H9 (cell line): ENCODE data around the gene CSTF1. TPM values are rescaled to one million over a fixed set of nuclear protein-coding genes. Genes with fewer than 3 reads are reported as not detected.

Experiments
- DNase-seq: peaks from one replicate; pipeline ENCODE4 v3.0.0-alpha.2; 2017
- H2AFZ ChIP-seq: one replicate; pipeline ENCODE4 v1.6.1; 2013; ENCODE audit warnings: mild to moderate bottlenecking, low read length, control low read depth, moderate library complexity
- H2AK5ac ChIP-seq: 2 replicates; pipeline ENCODE4 v1.6.1; 2013; ENCODE audit warnings: low read length, control low read depth, mixed read lengths; ENCODE audit not compliant: insufficient read length
- H2BK120ac ChIP-seq: one replicate; pipeline ENCODE4 v1.6.1; 2013; ENCODE audit warnings: low read depth, mild to moderate bottlenecking, low read length, control low read depth, inconsistent platforms; ENCODE audit not compliant: poor library complexity, severe bottlenecking
- H2BK12ac ChIP-seq: 2 replicates; pipeline ENCODE4 v1.6.1; 2013; ENCODE audit warnings: low read length, control low read depth, mixed read lengths, low read depth; ENCODE audit not compliant: insufficient read length
- H2BK15ac ChIP-seq: 2 replicates; pipeline ENCODE4 v1.6.1; 2013; ENCODE audit warnings: low read depth, low read length, control low read depth
- H2BK20ac ChIP-seq: one replicate; pipeline ENCODE4 v1.6.1; 2013; ENCODE audit warnings: low read depth, mild to moderate bottlenecking, low read length, control low read depth, inconsistent platforms; ENCODE audit not compliant: poor library complexity, severe bottlenecking
- H2BK5ac ChIP-seq: 2 replicates; pipeline ENCODE4 v1.6.1; 2013; ENCODE audit warnings: low read length, control low read depth, mixed read lengths; ENCODE audit not compliant: insufficient read length
- H3K14ac ChIP-seq: 2 replicates; pipeline ENCODE4 v1.6.1; 2013; ENCODE audit warnings: low read length, control low read depth; ENCODE audit not compliant: insufficient read depth
- H3K18ac ChIP-seq: 2 replicates; pipeline ENCODE4 v1.6.1; 2013; ENCODE audit warnings: low read depth, mild to moderate bottlenecking, mixed read lengths, low read length, control low read depth; ENCODE audit not compliant: insufficient read length
- H3K23ac ChIP-seq: 2 replicates; pipeline ENCODE4 v1.6.1; 2013; ENCODE audit warnings: low read length, control low read depth, mixed read lengths, low read depth; ENCODE audit not compliant: insufficient read length
- H3K23me2 ChIP-seq: 2 replicates; pipeline ENCODE4 v1.6.1; 2013; ENCODE audit warnings: low read depth, mild to moderate bottlenecking, mixed read lengths, low read length, control low read depth; ENCODE audit not compliant: insufficient read length, poor library complexity, severe bottlenecking
- H3K27ac ChIP-seq: 2 replicates; pipeline ENCODE4 v1.5.1; 2013; ENCODE audit warnings: low read length, control low read depth, mixed read lengths, low read depth; ENCODE audit not compliant: insufficient read length
- H3K27me3 ChIP-seq: 2 replicates; pipeline ENCODE4 v1.6.1; 2013; ENCODE audit warnings: low read length, control low read depth, inconsistent platforms; ENCODE audit not compliant: insufficient read depth
- H3K4ac ChIP-seq: 2 replicates; pipeline ENCODE4 v1.6.1; 2013; ENCODE audit warnings: low read depth, mild to moderate bottlenecking, control low read depth, inconsistent platforms, low read length, moderate library complexity
- H3K4me1 ChIP-seq: 2 replicates; pipeline ENCODE4 v1.6.1; 2013; ENCODE audit warnings: low read length, control low read depth, inconsistent platforms; ENCODE audit not compliant: insufficient read depth
- H3K4me2 ChIP-seq: 2 replicates; pipeline ENCODE4 v1.6.1; 2013; ENCODE audit warnings: low read length, control low read depth, mixed read lengths; ENCODE audit not compliant: insufficient read length, insufficient read depth
- H3K56ac ChIP-seq: 2 replicates; pipeline ENCODE4 v1.6.1; 2013; ENCODE audit warnings: low read depth, mild to moderate bottlenecking, mixed read lengths, low read length, control low read depth; ENCODE audit not compliant: insufficient read length
- H3K79me1 ChIP-seq: 2 replicates; pipeline ENCODE4 v1.6.1; 2013; ENCODE audit warnings: low read depth, mild to moderate bottlenecking, moderate library complexity, low read length, control low read depth, inconsistent platforms; ENCODE audit not compliant: insufficient read depth, poor library complexity, severe bottlenecking
- H3K79me2 ChIP-seq: 2 replicates; pipeline ENCODE4 v1.6.1; 2013; ENCODE audit warnings: low read length, control low read depth, inconsistent platforms; ENCODE audit not compliant: insufficient read depth
- H3K9ac ChIP-seq: 2 replicates; pipeline ENCODE4 v1.6.1; 2013; ENCODE audit warnings: low read length, control low read depth, mixed read lengths; ENCODE audit not compliant: insufficient read length; ENCODE audit errors: extremely low read depth
- H3K9me3 ChIP-seq: one replicate; pipeline ENCODE4 v1.6.1; 2013; ENCODE audit warnings: low read depth, low read length, inconsistent platforms; ENCODE audit not compliant: control insufficient read depth
- H3T11ph ChIP-seq: one replicate; pipeline ENCODE4 v1.6.1; 2013; ENCODE audit warnings: mild to moderate bottlenecking, low read length, control low read depth, inconsistent platforms
- H4K20me1 ChIP-seq: one replicate; pipeline ENCODE4 v1.6.1; 2013; ENCODE audit not compliant: control insufficient read depth, insufficient read length, insufficient read depth
- H4K5ac ChIP-seq: 2 replicates; pipeline ENCODE4 v1.6.1; 2013; ENCODE audit warnings: low read depth, mild to moderate bottlenecking, mixed read lengths, low read length, control low read depth; ENCODE audit not compliant: insufficient read length
- H4K8ac ChIP-seq: replicated peaks from 2 replicates; pipeline ENCODE4 v1.6.1; 2013; ENCODE audit warnings: low read length, control low read depth, mixed read lengths, low read depth; ENCODE audit not compliant: insufficient read length
- H4K91ac ChIP-seq: 2 replicates; pipeline ENCODE4 v1.6.1; 2013; ENCODE audit warnings: low read depth, mild to moderate bottlenecking, moderate library complexity, mixed read lengths, low read length, control low read depth; ENCODE audit not compliant: insufficient read length
- H3K27ac Mint-ChIP-seq, 3 experiments: 2 replicates in 2 of 3; 3 replicates in 1 of 3; pipeline ENCODE4 v1.8.0; 2020 to 2021; ENCODE audit warnings: mixed read lengths in 3 of 3, mild to moderate bottlenecking in 1 of 3, moderate library complexity in 1 of 3
- H3K27me3 Mint-ChIP-seq: 2 replicates; pipeline ENCODE4 v1.8.0; 2021; ENCODE audit warnings: low read depth, mild to moderate bottlenecking, moderate library complexity, mixed read lengths
- H3K36me3 Mint-ChIP-seq, 3 experiments: 2 replicates in 2 of 3; 3 replicates in 1 of 3; pipeline ENCODE4 v1.8.0; 2020 to 2021; ENCODE audit warnings: low read depth in 3 of 3, mixed read lengths in 3 of 3; ENCODE audit not compliant: insufficient read depth in 1 of 3
- H3K4me1 Mint-ChIP-seq, 2 experiments: 2 replicates each; pipeline ENCODE4 v1.8.0; 2020; ENCODE audit warnings: mixed read lengths in 2 of 2
- H3K4me3 Mint-ChIP-seq, 2 experiments: 2 replicates in 1 of 2; 3 replicates in 1 of 2; pipeline ENCODE4 v1.8.0; 2020 to 2021; ENCODE audit warnings: mild to moderate bottlenecking in 2 of 2, mixed read lengths in 2 of 2, moderate library complexity in 1 of 2
- H3K9me3 Mint-ChIP-seq, 2 experiments: 2 replicates in 1 of 2; 3 replicates in 1 of 2; pipeline ENCODE4 v1.8.0; 2020; ENCODE audit warnings: mild to moderate bottlenecking in 2 of 2, mixed read lengths in 2 of 2, moderate library complexity in 1 of 2
- CTCF ChIP-seq: fragments of 200-600 bp; sonication (generic); conservative IDR thresholded peaks from 3 replicates; pipeline ENCODE4 v1.8.0; 2021; ENCODE audit warnings: antibody characterized with exemption, mild to moderate bottlenecking
- WGBS: extraction: QIAGEN DNeasy Blood & Tissue Kit; methylation state at CpG from one replicate; pipeline ENCODE4 v1.1.7; 2013; ENCODE audit warnings: missing lambda C conversion rate, low lambda C conversion rate, mixed read lengths; ENCODE audit not compliant: insufficient read length; ENCODE audit errors: extremely low coverage; 5-methylcytosine and 5-hydroxymethylcytosine counted together
- total RNA-seq: library from RNA; stranded (reverse); gene quantifications from 2 replicates; pipeline ENCODE4 v1.2.1, GENCODE V29; 2021

Gene CSTF1
- total RNA-seq, 1 experiment from 2014 or later = 72.9 TPM

DNA sequence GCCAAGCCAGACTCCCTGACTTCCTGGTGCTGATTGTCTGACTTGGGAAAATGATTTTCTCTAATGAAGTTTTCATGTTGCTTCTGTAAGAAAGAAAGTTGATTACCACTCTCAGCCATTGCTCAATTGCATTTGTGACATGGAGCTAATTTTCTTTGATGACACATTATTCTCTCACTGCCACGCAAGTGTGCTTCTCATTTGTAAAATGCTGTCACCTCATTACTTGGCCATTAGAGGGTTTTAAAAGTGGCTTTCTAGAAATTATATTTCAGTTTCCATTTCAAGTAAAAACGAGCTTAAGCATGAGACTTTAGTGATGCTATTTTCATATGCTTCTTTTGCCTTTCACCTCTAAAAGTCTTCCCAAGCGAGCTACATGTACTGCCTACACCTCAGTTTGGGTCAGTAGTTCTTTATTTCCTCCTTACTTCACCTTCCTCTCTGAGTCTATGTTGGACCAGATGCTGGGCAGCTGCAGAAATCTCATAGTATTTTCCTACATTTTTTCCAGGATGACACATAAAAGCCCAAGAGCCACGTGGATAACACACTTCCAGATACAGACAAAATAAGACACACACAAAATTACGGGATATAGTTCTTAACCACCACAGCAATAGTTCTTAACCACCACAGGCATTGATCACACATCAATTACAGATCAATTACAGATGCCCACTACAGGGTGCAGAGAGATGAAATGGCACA is 39.9 kb upstream of the CSTF1 start:
- H3K9me3 ChIP-seq = no peaks in the 10 kb centered on the region
- Mint-ChIP-seq H3K9me3 (no peaks in the 10 kb centered on the region), H3K27ac (no peak overlapping the region), H3K27me3 (peaks cover 58% of the 10 kb centered on the region), H3K36me3 (no peaks in the 10 kb centered on the region; a peak in 1 of 7 replicates), H3K4me3 (no peak overlapping the region), H3K4me1 (peaks cover 15% of the 10 kb centered on the region in 2 experiments)
- no CpG with 5 or more reads among the region's 5 CpGs for WGBS
- no peak overlapping the region for H3T11ph ChIP-seq
- no peaks in the 10 kb centered on the region for H4K20me1 ChIP-seq
- H4K91ac ChIP-seq = no peak overlapping the region
- no peak overlapping the region for H2AFZ ChIP-seq
- no peak overlapping the region for H3K4ac ChIP-seq
- H3K27me3 ChIP-seq = peaks cover 10% of the 10 kb centered on the region; the same call in 1 of the 2 replicates
- no peaks in the 10 kb centered on the region for H3K79me2 ChIP-seq
- no peak overlapping the region for H3K14ac ChIP-seq
- no peak overlapping the region for H4K8ac ChIP-seq
- no peak overlapping the region for H2BK20ac ChIP-seq
- peaks cover 4% of the 10 kb centered on the region for H3K4me1 ChIP-seq
- no peak for DNase-seq
- H3K18ac ChIP-seq = no peak overlapping the region
- H2BK15ac ChIP-seq = no peak overlapping the region
- TF ChIP-seq CTCF = no peak
- no peaks in the 10 kb centered on the region for H3K23me2 ChIP-seq
- no peak overlapping the region for H3K56ac ChIP-seq
- H3K9ac ChIP-seq = no peak overlapping the region
- no peak overlapping the region for H2BK120ac ChIP-seq
- no peak overlapping the region for H4K5ac ChIP-seq
- no peaks in the 10 kb centered on the region for H3K79me1 ChIP-seq
- no peak overlapping the region for H3K4me2 ChIP-seq
- no peak overlapping the region for H2AK5ac ChIP-seq
- no peak overlapping the region for H3K23ac ChIP-seq
- no peak overlapping the region for H2BK12ac ChIP-seq
- no peak overlapping the region for H3K27ac ChIP-seq
- no peak overlapping the region for H2BK5ac ChIP-seq
